ENCODE results near the gene OR56A3.

DNA sequence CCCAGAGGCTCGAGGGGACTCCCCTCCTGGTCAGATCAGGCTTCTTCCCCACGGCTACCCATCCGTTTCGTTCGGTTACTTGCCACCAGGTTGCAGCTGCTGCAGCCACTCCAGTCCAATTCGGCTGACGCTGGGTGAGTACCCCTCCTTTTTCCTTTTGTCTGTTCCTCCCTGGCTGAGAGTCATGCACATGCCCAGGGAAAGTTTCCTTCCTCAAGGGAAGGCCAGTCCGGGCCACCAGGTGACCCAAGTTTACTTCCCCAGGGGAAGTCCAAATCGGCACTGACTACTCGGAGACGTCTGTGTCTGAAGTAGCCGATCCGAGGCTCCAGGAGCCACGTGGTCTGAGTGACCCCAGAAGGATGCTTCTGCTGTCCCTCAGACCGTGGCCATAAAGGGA is 13.2 kb upstream of the OR56A3 start:
- TF ChIP-seq, protein P1, sequence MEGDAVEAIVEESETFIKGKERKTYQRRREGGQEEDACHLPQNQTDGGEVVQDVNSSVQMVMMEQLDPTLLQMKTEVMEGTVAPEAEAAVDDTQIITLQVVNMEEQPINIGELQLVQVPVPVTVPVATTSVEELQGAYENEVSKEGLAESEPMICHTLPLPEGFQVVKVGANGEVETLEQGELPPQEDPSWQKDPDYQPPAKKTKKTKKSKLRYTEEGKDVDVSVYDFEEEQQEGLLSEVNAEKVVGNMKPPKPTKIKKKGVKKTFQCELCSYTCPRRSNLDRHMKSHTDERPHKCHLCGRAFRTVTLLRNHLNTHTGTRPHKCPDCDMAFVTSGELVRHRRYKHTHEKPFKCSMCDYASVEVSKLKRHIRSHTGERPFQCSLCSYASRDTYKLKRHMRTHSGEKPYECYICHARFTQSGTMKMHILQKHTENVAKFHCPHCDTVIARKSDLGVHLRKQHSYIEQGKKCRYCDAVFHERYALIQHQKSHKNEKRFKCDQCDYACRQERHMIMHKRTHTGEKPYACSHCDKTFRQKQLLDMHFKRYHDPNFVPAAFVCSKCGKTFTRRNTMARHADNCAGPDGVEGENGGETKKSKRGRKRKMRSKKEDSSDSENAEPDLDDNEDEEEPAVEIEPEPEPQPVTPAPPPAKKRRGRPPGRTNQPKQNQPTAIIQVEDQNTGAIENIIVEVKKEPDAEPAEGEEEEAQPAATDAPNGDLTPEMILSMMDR (IDR thresholded peaks at IDR 0.05 in 4 of 5, conservative IDR thresholded peaks at IDR 0.05 in 1 of 5), result no peak
- no peak for TF ChIP-seq POLR2A (IDR thresholded peaks at IDR 0.05)
